NK-92 (cell line): ENCODE measurements around the gene VAV2.

Source experiments
- DNase-seq: peaks from one replicate; lab custom pipeline; 2025; ENCODE audit not compliant: unreplicated experiment; lab: John Stamatoyannopoulos, UW

The VAV2 gene

DNA sequence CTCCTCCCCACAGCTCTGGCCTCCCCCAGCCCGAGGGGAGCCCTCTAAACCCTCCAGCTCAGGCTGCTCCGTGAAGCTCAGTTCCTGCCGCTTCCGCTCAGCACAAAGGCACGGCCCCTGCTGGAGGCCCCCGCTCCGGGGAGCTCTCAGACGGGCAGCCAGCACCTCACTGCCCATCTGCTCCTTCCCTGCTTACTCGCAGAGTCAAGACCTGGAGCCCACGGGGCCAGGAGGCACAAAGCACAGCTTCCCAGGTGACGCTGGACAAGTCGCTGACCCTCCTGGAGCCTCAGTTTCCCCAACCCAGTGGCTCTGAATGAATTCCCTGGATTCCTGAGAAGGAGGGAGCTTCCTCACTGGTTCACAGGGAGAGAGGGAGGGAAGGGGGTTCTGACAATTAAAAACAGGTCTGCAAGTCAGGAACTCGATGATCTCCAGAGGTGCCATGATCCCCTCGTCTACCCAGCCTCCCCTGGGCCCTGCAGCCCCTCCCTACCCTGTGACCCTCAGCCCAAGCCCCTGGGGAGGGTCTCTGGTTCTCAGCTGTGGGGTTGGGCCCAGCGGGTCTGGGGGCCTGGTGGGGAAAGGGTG is 36.2 kb downstream of the VAV2 start:
- no peak for DNase-seq

DNA sequence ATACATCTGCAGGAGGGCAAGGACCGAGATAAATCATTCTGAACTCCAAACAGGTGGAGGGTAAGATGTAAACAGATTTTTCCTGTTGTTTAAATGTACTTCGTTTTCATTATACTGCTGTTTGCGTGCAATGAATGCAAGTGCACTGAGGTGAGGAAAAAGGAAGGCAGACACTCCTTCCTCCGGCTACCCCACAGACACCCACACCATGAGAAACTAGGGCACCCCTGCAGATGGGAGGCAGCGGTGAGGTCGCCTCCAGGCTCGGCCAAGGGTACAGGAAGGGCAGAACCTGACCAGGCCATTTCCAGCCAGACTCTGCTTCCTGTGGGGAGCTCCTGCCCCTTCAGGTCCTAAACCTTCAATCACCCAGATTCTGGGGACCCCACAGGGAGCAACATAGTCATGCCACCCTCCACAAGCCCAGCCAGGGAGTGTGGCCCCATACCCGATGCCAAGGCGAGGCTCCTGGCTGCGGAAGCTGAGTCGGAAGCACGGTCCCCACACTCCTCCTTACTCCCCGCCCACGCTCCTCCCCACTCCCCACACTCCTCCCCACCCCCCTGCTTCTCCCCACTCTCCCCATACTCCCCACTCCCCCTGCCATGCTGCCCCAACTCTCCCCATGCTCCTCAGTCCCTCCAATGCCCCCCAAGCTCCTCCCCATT is 37.1 kb downstream of the VAV2 start:
- DNase-seq, result no peak

DNA sequence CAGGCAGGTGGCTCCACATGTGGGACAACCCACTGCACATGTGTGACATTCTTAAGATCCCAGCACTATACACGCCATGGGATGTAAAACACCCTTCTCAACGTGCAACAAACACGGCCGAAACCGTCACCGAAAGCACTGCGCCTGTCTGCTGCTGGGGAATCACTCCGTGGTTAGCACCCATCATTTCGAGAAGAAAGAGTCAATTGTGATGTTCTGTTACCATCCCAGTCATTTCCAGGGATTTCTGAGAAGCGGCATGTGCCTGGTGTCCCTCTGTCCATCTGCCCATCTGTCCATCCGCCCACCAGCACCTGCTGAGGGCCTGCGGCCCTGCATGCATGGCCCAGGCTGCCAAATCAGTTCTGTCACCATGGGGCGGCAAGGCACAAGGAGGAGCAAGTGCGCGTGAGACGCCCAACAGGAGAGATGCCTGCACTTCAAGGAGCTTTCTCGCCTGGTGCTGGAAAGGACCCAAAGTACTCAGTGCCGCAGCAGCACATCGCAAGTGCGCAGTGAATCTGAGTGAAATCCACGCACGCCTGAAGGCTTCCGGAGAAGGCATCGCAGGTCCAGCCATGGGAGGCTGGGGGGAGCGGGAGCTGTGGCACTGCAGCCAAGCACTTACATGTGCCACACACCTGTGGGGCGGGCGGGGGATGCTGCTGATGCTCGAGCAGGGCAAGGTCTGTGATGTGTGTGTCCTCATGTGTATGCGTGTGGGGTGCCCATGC is 38.0 kb downstream of the VAV2 start:
- DNase-seq, result no peak

GRCh38 chr9:133953621-133953975 is 38.5 kb downstream of the VAV2 start:
- DNase-seq, result no peak

- DNase-seq, result no peak
Observed at GRCh38 chr9:133952598-133953550, 39.2 kb downstream of the VAV2 start.

DNA sequence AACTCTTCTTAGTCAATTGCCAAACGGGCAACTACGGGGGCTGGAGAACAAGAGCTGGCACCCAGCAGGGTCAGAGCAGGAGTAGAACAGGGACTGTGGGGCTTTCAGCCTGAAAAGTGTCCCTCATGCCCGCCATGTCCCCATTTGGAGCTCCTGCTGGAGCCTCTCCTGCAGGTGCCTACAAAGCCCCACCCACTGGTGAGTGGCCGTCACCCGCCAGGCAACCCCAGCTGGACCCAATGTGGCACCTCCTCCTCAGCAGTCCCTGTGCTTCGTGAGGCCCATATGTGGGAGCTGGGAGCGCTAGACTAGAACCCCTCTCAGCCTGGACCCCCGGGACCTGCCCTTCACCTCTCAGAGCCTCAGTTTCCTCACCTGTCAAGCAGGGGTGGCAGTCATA is 40.9 kb downstream of the VAV2 start:
- DNase-seq, result no peak

GRCh38 chr9:133950629-133951111 is 41.5 kb downstream of the VAV2 start:
- no peak for DNase-seq

GRCh38 chr9:133950192-133950591 is 41.9 kb downstream of the VAV2 start:
- DNase-seq, result no peak

DNA sequence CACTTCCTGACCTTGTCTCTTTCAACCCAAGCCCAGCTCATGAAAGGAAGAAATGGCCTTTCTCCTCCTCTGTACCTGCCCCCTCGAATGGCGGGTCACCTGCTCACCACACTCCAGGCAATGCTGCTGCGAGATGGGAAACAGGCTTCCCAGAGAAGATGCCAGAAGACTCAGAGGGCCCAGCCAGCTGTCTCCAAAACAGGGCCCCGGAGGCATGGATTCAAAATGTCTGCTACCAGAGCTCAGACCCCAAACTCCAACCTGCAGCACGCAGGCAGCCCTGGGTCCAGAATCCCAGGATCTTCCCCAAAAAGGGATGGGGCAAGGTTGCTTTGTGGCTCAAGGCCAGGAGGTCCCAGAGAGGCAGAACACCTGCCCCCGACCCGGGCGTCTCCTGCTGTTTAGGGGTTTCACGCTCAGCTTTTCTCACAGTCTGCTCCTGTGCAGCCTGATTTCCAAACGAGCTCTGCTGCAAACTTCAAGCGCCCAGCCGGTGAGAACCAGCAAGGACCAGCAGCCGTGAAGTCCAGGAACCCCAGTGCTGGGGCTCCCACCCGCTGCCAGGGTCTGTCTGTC is 42.5 kb downstream of the VAV2 start:
- DNase-seq, result no peak

GRCh38 chr9:133948561-133949485 is 43.3 kb downstream of the VAV2 start:
- no peak for DNase-seq

- DNase-seq, result no peak
Observed at GRCh38 chr9:133948131-133948530, 44.0 kb downstream of the VAV2 start.

DNA sequence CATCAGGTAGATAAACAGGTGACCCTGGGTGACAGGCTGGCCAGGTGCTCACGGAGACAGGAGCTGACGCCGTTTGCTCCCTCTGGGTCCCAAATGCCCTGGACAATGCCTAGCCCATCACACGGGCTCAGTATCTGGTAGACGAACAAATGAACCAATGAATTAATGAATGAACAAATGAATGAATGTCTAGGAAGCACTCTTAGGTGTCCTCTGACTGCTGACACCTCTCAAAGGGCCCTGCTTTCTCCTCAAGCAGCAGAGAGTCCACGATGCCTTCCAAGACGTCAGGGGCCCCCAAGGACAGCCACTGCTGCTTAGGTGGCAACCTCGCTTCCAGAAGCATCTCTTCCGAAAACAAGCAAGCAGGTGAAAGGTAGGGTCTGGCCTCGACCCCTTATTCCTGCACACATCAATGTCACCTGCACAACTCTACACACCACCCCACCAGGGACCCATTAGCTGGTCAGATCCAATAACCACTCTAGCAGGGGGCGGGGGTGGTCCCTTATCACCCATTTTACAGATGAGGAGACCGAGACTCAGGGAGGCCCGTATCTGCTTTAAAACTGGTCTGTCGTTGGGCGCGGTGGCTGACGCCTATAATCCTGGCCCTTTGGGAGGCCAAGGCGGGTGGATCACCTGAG is 45.2 kb downstream of the VAV2 start:
- DNase-seq, result no peak

GRCh38 chr9:133945977-133946753 is 46.0 kb downstream of the VAV2 start:
- no peak for DNase-seq

GRCh38 chr9:133945314-133945975 is 46.7 kb downstream of the VAV2 start:
- no peak for DNase-seq

DNA sequence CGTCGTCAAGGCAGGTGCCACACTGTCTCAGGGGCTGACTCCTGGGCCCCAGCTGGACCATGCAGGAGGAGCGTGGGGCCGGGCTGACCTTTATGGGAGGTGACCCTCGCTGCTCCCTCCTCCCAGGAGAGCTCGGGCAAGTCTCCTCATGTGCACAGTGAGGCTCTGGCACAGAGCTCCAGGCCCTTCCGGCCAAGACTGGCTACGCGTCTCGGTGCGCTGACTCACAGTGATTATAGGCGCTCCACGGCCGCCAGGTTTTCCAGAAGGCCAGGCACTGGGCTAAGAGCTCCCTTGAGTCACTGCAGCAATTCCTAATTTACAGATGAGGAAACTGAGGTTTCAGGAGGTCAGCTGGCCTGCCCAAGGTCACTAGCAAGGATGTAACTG is 47.4 kb downstream of the VAV2 start:
- DNase-seq, result no peak

DNA sequence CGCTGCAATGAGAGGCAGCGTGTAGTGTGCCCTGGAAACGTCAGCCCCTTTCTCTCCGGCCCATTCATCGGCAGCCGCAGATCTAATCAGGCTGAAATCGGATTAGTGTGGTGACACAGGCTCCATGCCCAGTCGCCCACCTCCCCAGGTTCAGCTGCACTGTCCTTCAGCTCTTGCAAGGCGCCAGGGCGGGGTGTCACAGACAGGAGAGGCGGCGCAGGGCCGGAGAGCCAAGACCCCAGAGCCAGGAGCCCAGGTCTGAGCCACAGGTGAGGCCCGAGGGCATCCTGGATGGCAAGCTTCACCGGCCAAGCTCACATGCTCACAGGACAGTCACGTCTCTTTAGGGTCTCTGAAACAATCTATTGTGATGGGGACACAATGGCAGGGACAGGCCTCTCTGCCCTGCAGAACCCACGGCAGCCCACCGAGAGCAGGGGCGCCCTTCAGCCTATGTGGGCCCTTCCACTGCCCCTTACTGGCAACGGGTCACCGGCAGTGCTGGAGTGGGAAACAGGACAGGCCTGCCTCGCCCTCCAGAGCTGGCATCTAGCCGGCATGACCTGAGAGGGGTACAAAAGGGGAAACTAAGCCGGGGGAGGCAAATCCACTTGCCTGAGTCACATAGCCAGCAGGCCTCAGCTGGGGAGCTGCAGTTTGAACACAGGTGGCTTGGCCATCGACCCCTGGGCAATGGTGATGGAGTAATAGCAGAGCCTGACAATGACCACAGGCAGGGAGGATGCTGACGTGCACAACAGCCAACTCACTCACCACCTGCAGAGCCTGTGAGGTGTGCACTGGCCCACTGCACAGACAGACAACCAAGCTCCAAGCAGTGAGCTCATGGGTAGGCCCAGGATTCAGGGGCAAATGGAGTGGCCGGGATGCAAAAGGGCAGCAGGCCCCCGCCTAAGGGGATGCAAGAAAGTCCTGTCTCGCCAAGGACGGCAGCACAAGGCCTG is 48.1 kb downstream of the VAV2 start:
- DNase-seq, result no peak
